Nephron progenitor cell (in vitro differentiated cells): ENCODE data around the gene LUZP4.

Source experiments
- DNase-seq: peaks from one replicate; pipeline ENCODE4 v3.0.0; 2021
- H3K27ac Mint-ChIP-seq: 2 replicates; pipeline ENCODE4 v1.8.0; 2021; ENCODE audit warnings: mild to moderate bottlenecking, moderate library complexity, mixed read lengths
- H3K27me3 Mint-ChIP-seq: 2 replicates; pipeline ENCODE4 v1.8.0; 2021; ENCODE audit warnings: mild to moderate bottlenecking, low read depth, mixed read lengths; ENCODE audit not compliant: poor library complexity
- H3K36me3 Mint-ChIP-seq: 2 replicates; pipeline ENCODE4 v1.8.0; 2021; ENCODE audit warnings: low read depth, mixed read lengths
- H3K4me1 Mint-ChIP-seq: 2 replicates; pipeline ENCODE4 v1.8.0; 2021; ENCODE audit warnings: mixed read lengths
- H3K4me3 Mint-ChIP-seq: 2 replicates; pipeline ENCODE4 v1.8.0; 2021; ENCODE audit warnings: mild to moderate bottlenecking, moderate library complexity, mixed read lengths
- H3K9me3 Mint-ChIP-seq: 2 replicates; pipeline ENCODE4 v1.8.0; 2021; ENCODE audit warnings: mild to moderate bottlenecking, moderate library complexity, mixed read lengths
- TF ChIP-seq, protein P1 (sequence below): fragments of 200-600 bp; sonication (generic); IDR thresholded peaks from 2 replicates; pipeline ENCODE4 v1.5.0; 2021; ENCODE audit warnings: antibody characterized with exemption

LUZP4 gene

DNA sequence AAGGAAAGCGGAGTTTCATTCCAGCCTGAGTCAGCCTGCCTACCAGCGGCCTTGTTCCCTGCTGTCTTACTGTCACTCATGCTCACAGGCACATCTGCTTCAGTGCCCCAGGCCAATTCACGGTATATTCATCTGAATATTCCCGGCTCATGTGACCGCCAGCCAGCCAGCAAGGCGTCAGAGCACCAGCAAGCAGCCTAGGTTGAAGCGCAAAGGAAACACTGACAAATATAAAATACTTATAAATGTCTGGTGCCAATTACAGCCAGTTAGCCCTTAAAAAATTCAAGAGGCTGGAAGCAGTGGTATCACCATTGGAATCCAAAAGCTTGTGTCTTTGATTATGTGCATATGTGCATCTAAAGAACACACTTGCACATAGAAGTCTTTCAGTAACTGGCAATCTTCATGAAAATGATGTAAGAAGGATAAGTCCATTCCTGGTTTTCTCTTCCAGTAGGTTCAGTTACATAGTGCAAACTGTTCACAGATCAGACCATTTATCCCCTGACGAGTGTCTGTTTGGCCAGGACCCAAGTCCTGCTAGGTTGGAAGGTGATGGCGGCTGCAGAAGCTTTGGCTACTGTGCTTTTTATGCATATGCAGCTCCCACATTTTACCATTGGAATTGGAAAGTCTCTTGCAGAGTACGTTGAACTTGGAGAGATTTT is 61.3 kb downstream of the LUZP4 start:
- Mint-ChIP-seq H3K27ac (no peak overlapping the region), H3K27me3 (no peaks in the 10 kb centered on the region), H3K4me1 (peaks cover 8% of the 10 kb centered on the region), H3K36me3 (peaks cover 13% of the 10 kb centered on the region), H3K4me3 (no peak overlapping the region), H3K9me3 (peaks cover 27% of the 10 kb centered on the region)
- TF ChIP-seq, protein P1, sequence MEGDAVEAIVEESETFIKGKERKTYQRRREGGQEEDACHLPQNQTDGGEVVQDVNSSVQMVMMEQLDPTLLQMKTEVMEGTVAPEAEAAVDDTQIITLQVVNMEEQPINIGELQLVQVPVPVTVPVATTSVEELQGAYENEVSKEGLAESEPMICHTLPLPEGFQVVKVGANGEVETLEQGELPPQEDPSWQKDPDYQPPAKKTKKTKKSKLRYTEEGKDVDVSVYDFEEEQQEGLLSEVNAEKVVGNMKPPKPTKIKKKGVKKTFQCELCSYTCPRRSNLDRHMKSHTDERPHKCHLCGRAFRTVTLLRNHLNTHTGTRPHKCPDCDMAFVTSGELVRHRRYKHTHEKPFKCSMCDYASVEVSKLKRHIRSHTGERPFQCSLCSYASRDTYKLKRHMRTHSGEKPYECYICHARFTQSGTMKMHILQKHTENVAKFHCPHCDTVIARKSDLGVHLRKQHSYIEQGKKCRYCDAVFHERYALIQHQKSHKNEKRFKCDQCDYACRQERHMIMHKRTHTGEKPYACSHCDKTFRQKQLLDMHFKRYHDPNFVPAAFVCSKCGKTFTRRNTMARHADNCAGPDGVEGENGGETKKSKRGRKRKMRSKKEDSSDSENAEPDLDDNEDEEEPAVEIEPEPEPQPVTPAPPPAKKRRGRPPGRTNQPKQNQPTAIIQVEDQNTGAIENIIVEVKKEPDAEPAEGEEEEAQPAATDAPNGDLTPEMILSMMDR: no peak
- no peak for DNase-seq

DNA sequence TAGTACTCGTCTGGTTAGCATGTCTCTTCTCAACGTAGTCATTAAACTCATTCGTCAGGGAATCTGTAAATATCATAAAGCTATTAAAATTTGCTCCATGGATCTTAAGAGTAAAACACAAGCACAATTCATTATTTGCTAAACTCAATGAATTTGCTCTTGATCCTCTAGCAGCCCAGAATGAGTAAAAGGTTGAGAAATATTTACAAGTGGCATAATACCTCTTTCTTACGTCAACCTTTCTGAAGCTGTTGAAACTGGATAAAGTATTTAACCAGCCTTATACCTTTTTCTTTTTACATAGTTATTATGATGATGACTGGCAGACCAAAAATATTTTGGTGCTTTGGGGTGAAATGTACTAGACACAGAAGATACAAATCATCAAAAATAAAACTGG is 66.9 kb downstream of the LUZP4 start:
- H3K27ac Mint-ChIP-seq: no peak overlapping the region

More for the DNA sequence above, 66.9 kb downstream of the LUZP4 start:
- no peak for DNase-seq
- Mint-ChIP-seq H3K27me3 (peaks cover 4% of the 10 kb centered on the region), H3K9me3 (no peaks in the 10 kb centered on the region), H3K36me3 (no peaks in the 10 kb centered on the region), H3K4me1 (peaks cover 5% of the 10 kb centered on the region), H3K4me3 (no peak overlapping the region)
- TF ChIP-seq, protein P1: no peak
